NT2/D1 (cell line): ENCODE results near the gene PLXNA2.

Source experiments
- SUZ12 ChIP-seq: IDR thresholded peaks from 2 replicates; pipeline ENCODE4 v1.6.1; 2011; ENCODE audit not compliant: insufficient read length, insufficient read depth; ENCODE audit errors: extremely low read depth
- YY1 ChIP-seq: IDR thresholded peaks from 2 replicates; pipeline ENCODE4 v1.6.1; 2011; ENCODE audit not compliant: insufficient read length, insufficient read depth
- ZNF274 ChIP-seq: IDR thresholded peaks from 2 replicates; pipeline ENCODE4 v1.6.1; 2011; ENCODE audit warnings: mild to moderate bottlenecking, low read depth, low read length

DNA sequence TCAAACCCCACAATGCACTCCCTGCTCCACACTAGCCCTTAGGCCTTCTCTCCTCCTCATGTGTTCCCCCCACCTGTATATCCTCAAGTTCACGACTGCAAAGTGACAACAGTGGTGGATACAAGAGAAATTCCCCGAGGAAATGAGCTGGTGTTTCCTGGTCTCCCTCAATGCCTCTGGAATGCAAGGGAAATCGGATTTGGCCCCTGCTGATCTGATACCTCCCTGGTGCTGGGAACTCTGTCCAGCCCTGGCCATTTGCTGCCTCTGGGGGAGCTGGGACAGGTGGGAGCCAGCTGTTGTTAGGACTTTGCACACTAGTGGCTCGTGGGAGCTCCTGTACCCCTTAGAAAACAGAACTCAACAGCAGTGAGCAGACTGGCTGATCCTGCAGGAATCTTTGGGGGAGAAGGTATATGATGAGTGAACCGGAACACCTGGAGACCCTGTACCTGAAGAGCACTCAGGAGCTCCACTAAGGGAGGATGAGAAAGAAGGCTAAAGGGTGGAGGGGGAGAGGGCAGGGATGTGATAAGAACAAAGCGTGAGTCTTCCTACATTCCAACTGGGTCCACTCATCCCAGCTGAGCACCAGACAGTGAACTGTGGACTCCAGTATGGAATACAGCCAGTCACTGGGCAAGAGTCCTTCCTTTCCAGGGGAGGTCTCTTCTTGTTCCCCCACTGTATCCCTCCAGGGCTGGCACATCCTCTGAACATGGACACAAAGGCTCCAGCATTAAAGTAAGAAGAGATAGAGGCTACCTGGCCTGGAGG lies 69.3 kb downstream of the PLXNA2 start:
- no peak for TF ChIP-seq SUZ12
- TF ChIP-seq YY1, result no peak
- TF ChIP-seq ZNF274, result no peak
